Measurements from ENCODE around the gene PTPRM. TPM values are rescaled to one million over a fixed set of nuclear protein-coding genes. Genes with fewer than 3 reads are reported as not detected.

Gene PTPRM
- polyA plus RNA-seq, 1 donor from 2014 or later = 126 TPM

DNA sequence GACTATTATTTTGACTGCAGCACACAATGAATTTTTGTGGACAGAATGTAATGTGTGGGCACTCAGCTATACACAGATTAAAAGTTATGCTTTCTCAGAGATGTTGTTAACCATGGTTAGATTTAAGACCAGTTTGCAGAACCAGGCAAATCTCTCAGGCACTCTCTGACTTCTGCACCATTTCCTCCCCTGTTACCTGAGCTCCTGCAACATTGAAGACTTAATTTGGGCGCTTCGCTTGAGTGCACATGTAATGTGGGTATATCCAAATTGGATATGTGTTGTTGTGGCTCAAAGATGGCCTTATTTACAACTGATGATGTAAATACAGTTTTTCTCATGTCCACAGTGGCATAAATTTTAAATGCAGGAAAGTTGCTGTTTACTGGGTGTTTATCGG, 469.4 kb downstream of the PTPRM start:
- no peak overlapping the region for H3K27ac ChIP-seq (ENCODE audit: low read length)
- H3F3A ChIP-seq (ENCODE audit: insufficient read depth, low read length, poor library complexity, severe bottlenecking) = no peaks in the 10 kb centered on the region
- no peaks in the 10 kb centered on the region for H3K36me3 ChIP-seq (ENCODE audit: insufficient read depth, low read length)
- no peak overlapping the region for H3K4me2 ChIP-seq (ENCODE audit: low read length)
- no peaks in the 10 kb centered on the region for H3K9me2 ChIP-seq (ENCODE audit: insufficient read depth, low read length)
- H3K4me3 ChIP-seq (ENCODE audit: low read length) = no peak overlapping the region
- H4K20me1 ChIP-seq (ENCODE audit: insufficient read depth) = no peaks in the 10 kb centered on the region
- no peaks in the 10 kb centered on the region for H3K79me2 ChIP-seq (replicated peaks; ENCODE audit: insufficient read depth, low read length)
- no peaks in the 10 kb centered on the region for H3K27me3 ChIP-seq (ENCODE audit: insufficient read depth, low read depth, low read length)
- no peak overlapping the region for H3K9ac ChIP-seq (ENCODE audit: low read length)
- no peaks in the 10 kb centered on the region for H3K9me3 ChIP-seq (ENCODE audit: low read length)
- no peak overlapping the region for H2AFZ ChIP-seq (ENCODE audit: low read depth, low read length)
- TF ChIP-seq EZH2 (IDR thresholded peaks at IDR 0.05; ENCODE audit: borderline replicate concordance, insufficient read depth, low read length, poor library complexity, severe bottlenecking) (no peak), POLR2AphosphoS5 (IDR thresholded peaks at IDR 0.05) (no peak), TAF1 (IDR thresholded peaks at IDR 0.05; ENCODE audit: low read depth) (no peak), MXI1 (conservative IDR thresholded peaks at IDR 0.05; ENCODE audit: poor library complexity, severe bottlenecking) (no peak), RAD21 (conservative IDR thresholded peaks at IDR 0.05) (no peak), SMC3 (conservative IDR thresholded peaks at IDR 0.05; ENCODE audit: poor library complexity) (no peak), EP300 (conservative IDR thresholded peaks at IDR 0.05; ENCODE audit: poor library complexity, severe bottlenecking) (no peak)
- TF ChIP-seq, protein P1, sequence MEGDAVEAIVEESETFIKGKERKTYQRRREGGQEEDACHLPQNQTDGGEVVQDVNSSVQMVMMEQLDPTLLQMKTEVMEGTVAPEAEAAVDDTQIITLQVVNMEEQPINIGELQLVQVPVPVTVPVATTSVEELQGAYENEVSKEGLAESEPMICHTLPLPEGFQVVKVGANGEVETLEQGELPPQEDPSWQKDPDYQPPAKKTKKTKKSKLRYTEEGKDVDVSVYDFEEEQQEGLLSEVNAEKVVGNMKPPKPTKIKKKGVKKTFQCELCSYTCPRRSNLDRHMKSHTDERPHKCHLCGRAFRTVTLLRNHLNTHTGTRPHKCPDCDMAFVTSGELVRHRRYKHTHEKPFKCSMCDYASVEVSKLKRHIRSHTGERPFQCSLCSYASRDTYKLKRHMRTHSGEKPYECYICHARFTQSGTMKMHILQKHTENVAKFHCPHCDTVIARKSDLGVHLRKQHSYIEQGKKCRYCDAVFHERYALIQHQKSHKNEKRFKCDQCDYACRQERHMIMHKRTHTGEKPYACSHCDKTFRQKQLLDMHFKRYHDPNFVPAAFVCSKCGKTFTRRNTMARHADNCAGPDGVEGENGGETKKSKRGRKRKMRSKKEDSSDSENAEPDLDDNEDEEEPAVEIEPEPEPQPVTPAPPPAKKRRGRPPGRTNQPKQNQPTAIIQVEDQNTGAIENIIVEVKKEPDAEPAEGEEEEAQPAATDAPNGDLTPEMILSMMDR (IDR thresholded peaks at IDR 0.05; ENCODE audit: poor library complexity, severe bottlenecking) = no peak
- TF ChIP-seq, protein P2, sequence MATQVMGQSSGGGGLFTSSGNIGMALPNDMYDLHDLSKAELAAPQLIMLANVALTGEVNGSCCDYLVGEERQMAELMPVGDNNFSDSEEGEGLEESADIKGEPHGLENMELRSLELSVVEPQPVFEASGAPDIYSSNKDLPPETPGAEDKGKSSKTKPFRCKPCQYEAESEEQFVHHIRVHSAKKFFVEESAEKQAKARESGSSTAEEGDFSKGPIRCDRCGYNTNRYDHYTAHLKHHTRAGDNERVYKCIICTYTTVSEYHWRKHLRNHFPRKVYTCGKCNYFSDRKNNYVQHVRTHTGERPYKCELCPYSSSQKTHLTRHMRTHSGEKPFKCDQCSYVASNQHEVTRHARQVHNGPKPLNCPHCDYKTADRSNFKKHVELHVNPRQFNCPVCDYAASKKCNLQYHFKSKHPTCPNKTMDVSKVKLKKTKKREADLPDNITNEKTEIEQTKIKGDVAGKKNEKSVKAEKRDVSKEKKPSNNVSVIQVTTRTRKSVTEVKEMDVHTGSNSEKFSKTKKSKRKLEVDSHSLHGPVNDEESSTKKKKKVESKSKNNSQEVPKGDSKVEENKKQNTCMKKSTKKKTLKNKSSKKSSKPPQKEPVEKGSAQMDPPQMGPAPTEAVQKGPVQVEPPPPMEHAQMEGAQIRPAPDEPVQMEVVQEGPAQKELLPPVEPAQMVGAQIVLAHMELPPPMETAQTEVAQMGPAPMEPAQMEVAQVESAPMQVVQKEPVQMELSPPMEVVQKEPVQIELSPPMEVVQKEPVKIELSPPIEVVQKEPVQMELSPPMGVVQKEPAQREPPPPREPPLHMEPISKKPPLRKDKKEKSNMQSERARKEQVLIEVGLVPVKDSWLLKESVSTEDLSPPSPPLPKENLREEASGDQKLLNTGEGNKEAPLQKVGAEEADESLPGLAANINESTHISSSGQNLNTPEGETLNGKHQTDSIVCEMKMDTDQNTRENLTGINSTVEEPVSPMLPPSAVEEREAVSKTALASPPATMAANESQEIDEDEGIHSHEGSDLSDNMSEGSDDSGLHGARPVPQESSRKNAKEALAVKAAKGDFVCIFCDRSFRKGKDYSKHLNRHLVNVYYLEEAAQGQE (IDR thresholded peaks at IDR 0.05; ENCODE audit: borderline replicate concordance) = no peak

DNA sequence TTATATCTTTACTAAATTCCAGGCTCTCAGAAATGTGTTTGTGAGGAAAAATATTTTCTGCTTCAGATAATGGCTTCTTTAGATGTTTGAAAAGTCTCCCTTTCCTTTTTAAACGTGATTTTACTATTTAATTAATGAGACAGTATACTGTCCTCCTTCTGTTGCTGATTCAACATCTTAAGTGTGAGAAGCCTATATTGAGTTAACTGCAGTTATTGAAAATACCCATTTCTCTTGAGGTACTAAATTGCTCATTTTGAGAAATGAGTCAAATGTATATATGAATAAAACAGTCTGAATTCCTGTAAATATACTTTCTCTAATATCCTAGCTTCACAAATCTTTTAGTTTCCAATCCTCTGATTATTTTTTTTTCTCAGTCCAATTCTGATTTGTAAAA, 470.2 kb downstream of the PTPRM start:
- H3K4me2 ChIP-seq (ENCODE audit: low read length) = no peak overlapping the region
- H4K20me1 ChIP-seq (ENCODE audit: insufficient read depth) = no peaks in the 10 kb centered on the region

More for the DNA sequence above, 470.2 kb downstream of the PTPRM start:
- no peak overlapping the region for H2AFZ ChIP-seq (ENCODE audit: low read depth, low read length)
- no peaks in the 10 kb centered on the region for H3K36me3 ChIP-seq (ENCODE audit: insufficient read depth, low read length)
- no peaks in the 10 kb centered on the region for H3K9me2 ChIP-seq (ENCODE audit: insufficient read depth, low read length)
- H3K27ac ChIP-seq (ENCODE audit: low read length) = no peak overlapping the region
- H3K9ac ChIP-seq (ENCODE audit: low read length) = no peak overlapping the region
- no peaks in the 10 kb centered on the region for H3K9me3 ChIP-seq (ENCODE audit: low read length)
- H3K27me3 ChIP-seq (ENCODE audit: insufficient read depth, low read depth, low read length) = no peaks in the 10 kb centered on the region
- H3K4me3 ChIP-seq (ENCODE audit: low read length) = no peak overlapping the region
- H3F3A ChIP-seq (ENCODE audit: insufficient read depth, low read length, poor library complexity, severe bottlenecking) = no peaks in the 10 kb centered on the region
- TF ChIP-seq TAF1 (IDR thresholded peaks at IDR 0.05; ENCODE audit: low read depth) = no peak
- TF ChIP-seq SMC3 (conservative IDR thresholded peaks at IDR 0.05; ENCODE audit: poor library complexity) = no peak
- no peak for TF ChIP-seq POLR2AphosphoS5 (IDR thresholded peaks at IDR 0.05)
- TF ChIP-seq, protein P1 (IDR thresholded peaks at IDR 0.05; ENCODE audit: poor library complexity, severe bottlenecking) = no peak
- TF ChIP-seq EP300 (conservative IDR thresholded peaks at IDR 0.05; ENCODE audit: poor library complexity, severe bottlenecking) = no peak
- H3K79me2 ChIP-seq (replicated peaks; ENCODE audit: insufficient read depth, low read length) = no peaks in the 10 kb centered on the region
